PFSK-1 (cell line): ENCODE data around the gene UHRF2.

ENCODE experiments used
- FOXP2 ChIP-seq: optimal IDR thresholded peaks from 2 replicates; pipeline ENCODE3; 2011; ENCODE audit warnings: borderline replicate concordance, control low read depth, inconsistent platforms; ENCODE audit not compliant: insufficient read depth; ENCODE audit errors: extremely low read length, extremely low read depth
- POLR2AphosphoS5 ChIP-seq: IDR thresholded peaks from 2 replicates; pipeline ENCODE4 v1.6.1; 2012; ENCODE audit warnings: low read depth, mild to moderate bottlenecking, control low read depth, low read length, moderate library complexity
- REST ChIP-seq, 2 experiments: IDR thresholded peaks; 2 replicates each; pipeline versions ENCODE4 v1.6.1 to v1.8.0; 2011 to 2012; ENCODE audit warnings: low read depth in 2 of 2, low read length in 2 of 2, control low read depth in 1 of 2, inconsistent platforms in 1 of 2, mild to moderate bottlenecking in 1 of 2, moderate library complexity in 1 of 2; ENCODE audit not compliant: insufficient read depth in 1 of 2
- SIN3A ChIP-seq: IDR thresholded peaks from 2 replicates; pipeline ENCODE4 v1.6.1; 2012; ENCODE audit warnings: mild to moderate bottlenecking, low read length, moderate library complexity, borderline replicate concordance; ENCODE audit not compliant: insufficient read depth
- TAF1 ChIP-seq: IDR thresholded peaks from 2 replicates; pipeline ENCODE4 v1.6.1; 2012; ENCODE audit warnings: low read length, control low read depth, borderline replicate concordance; ENCODE audit not compliant: insufficient read depth

The UHRF2 gene

GRCh38 chr9:6428940-6429889, 16.2 kb downstream of the UHRF2 start:
- TF ChIP-seq REST (IDR thresholded peaks at IDR 0.05; ENCODE audit: insufficient read depth in 1 of 2, low read depth in 2 of 2, low read length in 2 of 2), result no peak

- TF ChIP-seq SIN3A, result no peak
- TF ChIP-seq FOXP2, result no peak
- no peak for TF ChIP-seq POLR2AphosphoS5
- TF ChIP-seq REST (IDR thresholded peaks at IDR 0.05; ENCODE audit: insufficient read depth in 1 of 2, low read depth in 2 of 2, low read length in 2 of 2), result no peak
- TF ChIP-seq TAF1, result no peak
Observed at GRCh38 chr9:6431038-6431437, 18.0 kb downstream of the UHRF2 start.

- no peak for TF ChIP-seq REST (IDR thresholded peaks at IDR 0.05; ENCODE audit: insufficient read depth in 1 of 2, low read depth in 2 of 2, low read length in 2 of 2)
- no peak for TF ChIP-seq SIN3A
- TF ChIP-seq POLR2AphosphoS5, result no peak
- no peak for TF ChIP-seq FOXP2
Observed at GRCh38 chr9:6433410-6433809, 20.4 kb downstream of the UHRF2 start.

- TF ChIP-seq SIN3A (no peak), POLR2AphosphoS5 (no peak), FOXP2 (no peak), TAF1 (no peak), REST (IDR thresholded peaks at IDR 0.05; ENCODE audit: insufficient read depth in 1 of 2, low read depth in 2 of 2, low read length in 2 of 2) (no peak)
Observed at GRCh38 chr9:6439051-6439703, 26.2 kb downstream of the UHRF2 start.

- TF ChIP-seq POLR2AphosphoS5 (no peak), REST (IDR thresholded peaks at IDR 0.05; ENCODE audit: insufficient read depth in 1 of 2, low read depth in 2 of 2, low read length in 2 of 2) (no peak), SIN3A (no peak), TAF1 (no peak), FOXP2 (no peak)
Observed at GRCh38 chr9:6440405-6440804, 27.4 kb downstream of the UHRF2 start.
